ENCODE data around the gene TRIM71. TPM values are rescaled to one million over a fixed set of nuclear protein-coding genes. Genes with fewer than 3 reads are reported as not detected.
"Not testable (repeated sequence)": the region's sequence is repeated elsewhere in the genome, so short reads cannot be mapped to it uniquely, and the experiment has no call there.

Gene TRIM71
- total and polyA plus RNA-seq, 8 donors = 2.2 to 8.3 (median 6.9) TPM

DNA sequence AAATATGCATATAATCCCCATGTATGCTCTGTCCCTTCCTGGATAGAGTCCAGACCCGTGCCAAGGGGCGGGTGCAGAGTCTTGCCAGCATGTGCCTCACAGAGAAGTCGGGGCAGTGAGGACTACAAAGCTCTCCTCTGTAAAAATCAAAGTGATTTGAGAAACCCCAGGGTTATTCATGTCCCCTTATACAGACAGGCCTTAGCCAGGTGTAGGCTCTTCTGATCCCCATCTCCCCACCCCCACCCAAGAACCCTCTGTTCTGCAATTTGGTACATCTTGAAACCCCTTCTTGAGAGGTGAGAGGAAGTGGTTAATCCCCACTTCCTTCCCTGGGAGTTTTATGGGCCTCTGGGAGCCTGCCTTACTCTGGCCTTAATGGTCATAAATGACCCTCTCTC is 24.7 kb downstream of the TRIM71 start:
- Histone ChIP-seq H3K4me3 (no peak overlapping the region), H3K9me3 (no peaks in the 10 kb centered on the region), H3K27me3 (peaks cover 0 to 6% of the 10 kb centered on the region in 2 donors), H3K27ac (no peak overlapping the region), H3K36me3 (no peaks in the 10 kb centered on the region), H3K4me1 (peaks cover 0 to 21% of the 10 kb centered on the region in 2 donors)
- TF ChIP-seq, protein P1, sequence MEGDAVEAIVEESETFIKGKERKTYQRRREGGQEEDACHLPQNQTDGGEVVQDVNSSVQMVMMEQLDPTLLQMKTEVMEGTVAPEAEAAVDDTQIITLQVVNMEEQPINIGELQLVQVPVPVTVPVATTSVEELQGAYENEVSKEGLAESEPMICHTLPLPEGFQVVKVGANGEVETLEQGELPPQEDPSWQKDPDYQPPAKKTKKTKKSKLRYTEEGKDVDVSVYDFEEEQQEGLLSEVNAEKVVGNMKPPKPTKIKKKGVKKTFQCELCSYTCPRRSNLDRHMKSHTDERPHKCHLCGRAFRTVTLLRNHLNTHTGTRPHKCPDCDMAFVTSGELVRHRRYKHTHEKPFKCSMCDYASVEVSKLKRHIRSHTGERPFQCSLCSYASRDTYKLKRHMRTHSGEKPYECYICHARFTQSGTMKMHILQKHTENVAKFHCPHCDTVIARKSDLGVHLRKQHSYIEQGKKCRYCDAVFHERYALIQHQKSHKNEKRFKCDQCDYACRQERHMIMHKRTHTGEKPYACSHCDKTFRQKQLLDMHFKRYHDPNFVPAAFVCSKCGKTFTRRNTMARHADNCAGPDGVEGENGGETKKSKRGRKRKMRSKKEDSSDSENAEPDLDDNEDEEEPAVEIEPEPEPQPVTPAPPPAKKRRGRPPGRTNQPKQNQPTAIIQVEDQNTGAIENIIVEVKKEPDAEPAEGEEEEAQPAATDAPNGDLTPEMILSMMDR (IDR thresholded peaks at IDR 0.05) = no peak
- intact Hi-C loops (cut with DNase I) = no loop called here
- DNase-seq = no peak
- no peak for ATAC-seq

DNA sequence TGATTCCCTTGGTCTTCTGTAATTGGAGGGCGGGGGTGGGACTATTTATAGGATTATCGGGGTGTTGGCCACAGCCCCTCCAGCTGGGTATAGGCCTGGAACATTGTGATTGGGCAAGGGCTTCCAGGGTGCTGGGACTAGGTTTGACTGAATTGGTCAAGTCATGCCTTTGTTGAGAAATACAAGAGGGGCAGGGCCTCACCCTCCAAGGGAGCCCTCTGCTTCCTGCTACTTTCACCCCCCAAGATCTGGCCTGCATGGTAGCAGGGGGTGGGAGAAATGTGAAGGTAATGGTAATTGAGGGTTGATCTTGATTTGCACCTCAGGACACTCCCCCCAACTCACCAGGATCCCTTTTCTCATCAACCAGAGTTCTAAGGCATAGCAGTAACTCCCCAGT is 25.2 kb downstream of the TRIM71 start:
- Histone ChIP-seq H3K4me1 (peaks cover 0 to 23% of the 10 kb centered on the region in 2 donors), H3K27me3 (peaks cover 0 to 6% of the 10 kb centered on the region in 2 donors), H3K36me3 (no peaks in the 10 kb centered on the region), H3K9me3 (no peaks in the 10 kb centered on the region), H3K4me3 (no peak overlapping the region), H3K27ac (no peak overlapping the region)
- intact Hi-C loops (cut with DNase I) = no loop called here
- TF ChIP-seq, protein P1 (IDR thresholded peaks at IDR 0.05) = no peak
- ATAC-seq (no peak), DNase-seq (no peak)

DNA sequence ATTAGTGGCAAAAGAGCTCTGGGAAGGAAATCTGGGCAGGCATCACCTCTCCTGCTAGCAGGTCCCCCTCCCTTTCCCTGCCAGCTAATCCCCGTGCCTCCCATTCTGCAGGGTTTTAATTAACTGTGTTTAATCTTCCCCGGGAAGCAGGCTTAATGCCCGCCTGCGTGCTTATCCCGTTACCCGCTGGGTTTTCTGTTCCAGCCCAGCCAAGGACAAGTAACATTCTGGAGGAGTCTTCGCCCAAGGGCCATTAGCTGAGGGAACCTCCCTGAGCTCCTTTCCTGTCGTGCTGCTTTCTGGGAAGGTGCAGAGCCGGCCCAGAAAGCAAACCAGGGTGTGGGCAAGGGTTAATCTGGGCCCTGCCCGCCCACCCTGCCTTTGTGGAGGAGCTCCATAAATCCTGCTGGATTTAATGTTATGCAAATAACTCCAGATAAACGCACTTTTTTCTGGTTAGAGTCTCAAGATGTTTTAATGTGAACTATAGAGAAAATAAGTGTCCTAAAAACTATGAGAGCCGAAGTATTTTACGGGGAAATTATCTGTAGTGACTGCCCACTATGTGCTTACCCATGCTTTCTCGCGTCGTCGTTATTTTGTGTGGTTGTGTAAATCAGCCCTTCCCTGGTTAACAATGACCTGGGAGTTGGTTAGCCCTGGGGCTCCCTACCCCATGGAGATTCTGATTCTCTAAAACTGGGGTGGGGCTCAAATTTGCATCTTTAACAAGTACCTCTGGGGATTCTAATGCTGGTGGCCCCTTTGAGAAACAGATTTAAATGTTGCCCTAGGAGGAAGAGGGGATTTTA is 25.9 kb downstream of the TRIM71 start:
- H3K27ac ChIP-seq = no peak overlapping the region
- H3K36me3 ChIP-seq = no peaks in the 10 kb centered on the region
- ATAC-seq (no peak), DNase-seq (no peak)
- TF ChIP-seq, protein P1 (IDR thresholded peaks at IDR 0.05) = no peak
- H3K27me3 ChIP-seq = peaks cover 0 to 5% of the 10 kb centered on the region in 2 donors
- intact Hi-C loops (cut with DNase I) = no loop called here
- H3K4me1 ChIP-seq = peaks cover 0 to 28% of the 10 kb centered on the region in 2 donors
- no peaks in the 10 kb centered on the region for H3K9me3 ChIP-seq
- H3K4me3 ChIP-seq = no peak overlapping the region

DNA sequence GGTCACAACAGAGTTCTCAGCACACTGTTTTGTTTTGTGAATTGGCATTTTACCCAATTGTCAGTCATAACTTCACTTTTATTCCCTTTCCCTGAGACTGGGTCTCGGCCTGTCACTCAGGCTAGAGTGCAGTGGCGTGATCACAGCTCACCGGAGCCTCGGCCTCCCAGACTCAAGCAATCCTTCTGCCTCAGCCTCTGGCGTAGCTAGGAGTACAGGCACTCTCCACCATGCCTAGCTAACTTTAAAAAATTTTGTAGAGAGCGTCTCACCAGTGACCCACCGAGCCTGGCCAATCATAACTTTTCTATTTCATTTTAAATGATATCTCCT is 26.5 kb downstream of the TRIM71 start:
- H3K27ac ChIP-seq = no peak overlapping the region
- H3K36me3 ChIP-seq = no peaks in the 10 kb centered on the region
- intact Hi-C loops (cut with DNase I) = no loop called here
- ATAC-seq = no peak
- H3K4me1 ChIP-seq = peaks cover 0 to 28% of the 10 kb centered on the region in 2 donors
- TF ChIP-seq, protein P1 (IDR thresholded peaks at IDR 0.05) = no peak
- no peak overlapping the region for H3K4me3 ChIP-seq
- no peak for DNase-seq
- no peaks in the 10 kb centered on the region for H3K27me3 ChIP-seq
- H3K9me3 ChIP-seq = no peaks in the 10 kb centered on the region

DNA sequence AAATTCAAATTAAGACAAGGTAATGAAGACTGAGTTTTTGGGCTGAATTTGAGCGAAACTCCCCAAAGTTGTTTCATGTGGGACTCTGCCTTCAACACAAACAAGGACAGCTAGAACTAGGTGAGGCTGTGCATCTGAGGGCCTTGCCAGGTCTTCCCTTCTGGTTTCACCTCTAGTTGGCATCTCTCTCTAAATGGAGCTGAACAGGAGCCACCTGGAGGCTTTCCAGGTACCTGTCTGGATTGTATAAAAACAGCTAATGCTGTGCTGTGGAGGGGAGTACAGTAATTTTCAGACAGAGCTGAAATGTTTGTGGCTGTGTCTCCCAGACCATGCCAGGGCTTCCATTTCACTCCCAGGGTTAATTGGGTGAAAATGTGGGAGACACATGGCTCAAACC is 27.1 kb downstream of the TRIM71 start:
- Histone ChIP-seq H3K4me3 (no peak overlapping the region), H3K36me3 (no peaks in the 10 kb centered on the region), H3K27me3 (no peaks in the 10 kb centered on the region), H3K4me1 (peaks cover 0 to 28% of the 10 kb centered on the region in 2 donors), H3K27ac (no peak overlapping the region), H3K9me3 (no peaks in the 10 kb centered on the region)
- ATAC-seq (no peak), DNase-seq (no peak)
- TF ChIP-seq, protein P1 (IDR thresholded peaks at IDR 0.05) = no peak
- intact Hi-C loops (cut with DNase I) = no loop called here

DNA sequence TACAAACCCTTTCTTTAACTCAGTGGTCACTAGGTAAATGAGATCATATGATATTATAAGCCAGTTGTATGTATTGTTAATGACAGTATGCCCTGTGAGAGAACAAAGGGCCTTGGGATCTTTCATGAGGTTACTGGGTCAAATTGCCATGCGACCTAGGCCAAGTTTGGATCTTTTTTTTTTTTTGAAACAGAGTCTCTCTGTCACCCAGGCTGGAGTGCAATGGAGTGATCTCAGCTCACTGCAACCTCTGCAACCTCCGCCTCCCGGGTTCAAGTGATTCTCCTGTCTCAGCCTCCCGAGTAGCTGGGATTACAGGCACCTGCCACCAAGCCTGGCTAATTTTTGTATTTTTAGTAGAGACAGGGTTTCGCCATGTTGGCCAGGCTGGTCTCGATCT is 27.7 kb downstream of the TRIM71 start:
- peaks cover 0 to 30% of the 10 kb centered on the region in 2 donors for H3K4me1 ChIP-seq
- H3K4me3 ChIP-seq; intact Hi-C loops (cut with DNase I); H3K27me3 ChIP-seq; H3K27ac ChIP-seq; DNase-seq; H3K36me3 ChIP-seq; ATAC-seq; H3K9me3 ChIP-seq: not testable (repeated sequence)

DNA sequence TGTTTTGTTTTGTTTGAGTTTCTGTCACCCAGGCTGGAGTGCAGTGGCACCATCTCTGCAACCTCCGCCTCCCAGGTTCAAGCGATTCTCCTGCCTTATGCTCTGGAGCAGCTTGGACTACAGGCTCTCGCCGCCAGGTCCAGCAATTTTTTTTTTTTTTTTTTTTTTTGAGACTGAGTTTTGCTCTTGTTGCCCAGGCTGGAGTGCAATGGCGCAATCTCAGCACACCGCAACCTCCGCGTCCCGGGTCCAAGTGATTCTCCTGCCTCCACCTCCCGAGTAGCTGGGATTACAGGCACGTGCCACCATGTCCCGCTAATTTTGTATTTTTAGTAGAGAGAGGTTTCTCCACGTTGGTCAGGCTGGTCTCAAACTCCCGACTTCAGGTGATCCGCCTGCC is 29.2 kb downstream of the TRIM71 start:
- H3K36me3 ChIP-seq; H3K4me3 ChIP-seq; intact Hi-C loops (cut with DNase I); H3K27ac ChIP-seq; DNase-seq; H3K9me3 ChIP-seq; H3K27me3 ChIP-seq; ATAC-seq: not testable (repeated sequence)
- peaks cover 0 to 24% of the 10 kb centered on the region in 2 donors for H3K4me1 ChIP-seq
